Glutamatergic neuron (in vitro differentiated cells): ENCODE data around the gene CHMP5. TPM values are rescaled to one million over a fixed set of nuclear protein-coding genes. Genes with fewer than 3 reads are reported as not detected.
"Not testable (repeated sequence)": the region's sequence is repeated elsewhere in the genome, so short reads cannot be mapped to it uniquely, and the experiment has no call there.

ENCODE experiments used
- DNase-seq: peaks from one replicate; pipeline ENCODE4 v3.0.0; 2022
- H3K27ac Mint-ChIP-seq: one replicate; pipeline ENCODE4 v1.8.0; 2020; ENCODE audit warnings: mild to moderate bottlenecking, mixed read lengths, inconsistent platforms; ENCODE audit not compliant: unreplicated experiment
- H3K27me3 Mint-ChIP-seq: one replicate; pipeline ENCODE4 v1.8.0; 2020; ENCODE audit warnings: mild to moderate bottlenecking, moderate library complexity, mixed read lengths, inconsistent platforms; ENCODE audit not compliant: unreplicated experiment
- H3K36me3 Mint-ChIP-seq: one replicate; pipeline ENCODE4 v1.8.0; 2020; ENCODE audit warnings: mild to moderate bottlenecking, mixed read lengths, inconsistent platforms; ENCODE audit not compliant: unreplicated experiment
- H3K4me1 Mint-ChIP-seq: one replicate; pipeline ENCODE4 v1.8.0; 2020; ENCODE audit warnings: mild to moderate bottlenecking, low read depth, mixed read lengths, inconsistent platforms; ENCODE audit not compliant: unreplicated experiment
- H3K4me3 Mint-ChIP-seq: one replicate; pipeline ENCODE4 v1.8.0; 2020; ENCODE audit warnings: mild to moderate bottlenecking, mixed read lengths, inconsistent platforms; ENCODE audit not compliant: unreplicated experiment
- H3K9me3 Mint-ChIP-seq: one replicate; pipeline ENCODE4 v1.8.0; 2020; ENCODE audit warnings: mild to moderate bottlenecking, moderate library complexity, mixed read lengths, inconsistent platforms; ENCODE audit not compliant: unreplicated experiment
- CTCF ChIP-seq: fragments of 200-600 bp; sonication (generic); IDR thresholded peaks from one replicate; pipeline ENCODE4 v1.5.0; 2021; ENCODE audit not compliant: partially characterized antibody, unreplicated experiment
- total RNA-seq: library from RNA; stranded (reverse); fragmentation: NEBNext Ultra II Directional; extraction: Animal tissue kit (Norgen Biotek cat#: 25700); gene quantifications from one replicate; pipeline ENCODE4 v1.2.1, GENCODE V29; 2021; ENCODE audit not compliant: unreplicated experiment

Gene CHMP5
- total RNA-seq, 1 donor from 2014 or later: 61.7 TPM

- H3K27ac Mint-ChIP-seq: no peak overlapping the region
- peaks cover 1% of the 10 kb centered on the region for H3K36me3 Mint-ChIP-seq
- H3K4me3 Mint-ChIP-seq: no peak overlapping the region
- no peak for DNase-seq
- no peaks in the 10 kb centered on the region for H3K9me3 Mint-ChIP-seq
- TF ChIP-seq CTCF: no peak
- H3K27me3 Mint-ChIP-seq: no peaks in the 10 kb centered on the region
- H3K4me1 Mint-ChIP-seq: no peaks in the 10 kb centered on the region
Observed at GRCh38 chr9:33315371-33315770, 50.5 kb downstream of the CHMP5 start.

DNA sequence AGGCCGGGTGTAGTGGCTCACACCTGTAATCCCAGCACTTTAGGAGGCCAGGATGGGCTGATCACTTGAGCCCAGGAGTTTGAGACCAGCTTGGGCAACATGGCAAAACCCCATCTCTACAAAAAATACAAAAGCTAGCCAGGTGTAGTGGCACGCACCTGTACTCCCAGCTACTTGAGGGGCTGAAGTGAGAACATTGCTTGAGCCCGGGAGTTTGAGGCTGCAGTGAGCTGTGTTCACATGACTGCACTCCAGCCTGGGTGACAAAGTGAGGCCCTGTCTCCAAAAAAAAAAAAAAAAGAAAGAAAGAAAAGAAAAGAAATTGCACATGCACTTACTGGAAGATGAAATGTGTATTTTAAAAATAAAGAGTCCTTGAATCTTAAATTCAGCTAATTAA lies 52.3 kb downstream of the CHMP5 start:
- H3K27me3 Mint-ChIP-seq, H3K9me3 Mint-ChIP-seq, H3K4me1 Mint-ChIP-seq, H3K36me3 Mint-ChIP-seq, H3K27ac Mint-ChIP-seq, DNase-seq, H3K4me3 Mint-ChIP-seq: not testable (repeated sequence)

DNA sequence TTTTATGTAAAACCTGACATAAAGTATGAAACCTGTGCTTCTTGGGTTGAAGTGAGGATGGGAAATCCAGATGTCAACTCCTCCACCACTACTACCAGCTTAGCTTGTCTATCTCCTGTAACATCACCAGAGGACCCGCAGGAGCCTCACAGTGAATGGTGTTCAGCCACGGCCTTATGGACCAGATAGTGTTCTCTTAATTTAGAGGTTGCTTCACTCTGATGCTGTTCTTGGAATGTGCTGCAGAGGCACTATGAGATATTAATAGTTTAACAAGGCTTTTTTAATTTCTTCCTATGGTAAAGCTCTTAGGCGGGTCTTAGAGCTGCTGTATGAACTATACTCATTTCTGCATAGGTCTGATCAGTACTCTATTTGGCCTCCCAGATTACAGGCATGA lies 53.4 kb downstream of the CHMP5 start:
- Mint-ChIP-seq H3K9me3 (peaks cover 2% of the 10 kb centered on the region), H3K27ac (no peak overlapping the region), H3K4me3 (no peak overlapping the region), H3K27me3 (peaks cover 3% of the 10 kb centered on the region), H3K36me3 (peaks cover 20% of the 10 kb centered on the region), H3K4me1 (no peaks in the 10 kb centered on the region)
- DNase-seq: no peak
- no peak for TF ChIP-seq CTCF

DNA sequence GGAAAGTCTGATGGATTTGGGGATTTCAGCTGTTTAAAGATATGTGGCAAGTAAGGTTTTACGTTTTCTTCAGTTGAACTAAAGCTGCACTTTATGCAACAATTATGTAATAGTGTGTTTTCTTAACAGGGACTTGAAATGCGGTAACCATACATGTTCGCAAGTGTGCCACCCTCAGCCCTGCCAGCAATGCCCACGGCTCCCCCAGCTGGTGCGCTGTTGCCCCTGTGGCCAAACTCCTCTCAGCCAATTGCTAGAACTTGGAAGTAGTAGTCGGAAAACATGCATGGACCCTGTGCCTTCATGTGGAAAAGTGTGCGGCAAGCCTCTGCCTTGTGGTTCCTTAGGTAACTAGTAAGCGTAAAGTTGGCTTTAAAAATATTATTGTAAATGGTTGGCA lies 53.9 kb downstream of the CHMP5 start:
- H3K4me3 Mint-ChIP-seq: no peak overlapping the region
- no peaks in the 10 kb centered on the region for H3K4me1 Mint-ChIP-seq
- peaks cover 3% of the 10 kb centered on the region for H3K27me3 Mint-ChIP-seq
- peaks cover 24% of the 10 kb centered on the region for H3K36me3 Mint-ChIP-seq
- TF ChIP-seq CTCF: no peak
- peaks cover 2% of the 10 kb centered on the region for H3K9me3 Mint-ChIP-seq
- H3K27ac Mint-ChIP-seq: no peak overlapping the region
- no peak for DNase-seq

DNA sequence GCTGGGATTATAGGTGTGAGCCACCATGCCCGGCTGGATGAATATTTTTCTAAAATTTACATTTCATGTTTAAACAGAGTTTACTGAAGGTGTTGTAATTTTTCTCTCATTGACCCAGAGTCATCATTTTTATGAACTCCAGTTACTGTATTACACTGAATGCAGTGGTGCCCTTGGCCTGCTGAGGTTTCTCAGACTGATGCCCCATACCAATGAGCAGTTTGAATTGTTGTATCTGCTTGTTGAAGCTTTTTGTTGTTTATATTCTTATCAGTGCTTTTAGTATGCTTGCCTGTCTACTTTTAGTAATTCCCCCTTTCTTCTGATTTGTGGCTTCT lies 55.4 kb downstream of the CHMP5 start:
- Mint-ChIP-seq H3K4me3 (no peak overlapping the region), H3K27me3 (peaks cover 3% of the 10 kb centered on the region), H3K27ac (no peak overlapping the region), H3K9me3 (peaks cover 2% of the 10 kb centered on the region), H3K36me3 (peaks cover 25% of the 10 kb centered on the region), H3K4me1 (no peaks in the 10 kb centered on the region)
- TF ChIP-seq CTCF: no peak
- no peak for DNase-seq
